ENCODE data around the gene ITGB1BP1.

ITGB1BP1 gene

GRCh38 chr2:9405636-9406035 lies 17.7 kb downstream of the ITGB1BP1 start:
- DNase-seq (ENCODE audit: low read depth in 1 of 2, low spot score in 1 of 2), result no peak
- Histone ChIP-seq H3K27ac (replicated peaks) (no peak overlapping the region), H3K27me3 (ENCODE audit: insufficient read depth, poor library complexity, severe bottlenecking) (no peaks in the 10 kb centered on the region), H3K4me3 (replicated peaks; ENCODE audit: insufficient read depth, low read length) (no peak overlapping the region)
- TF ChIP-seq GABPA (IDR thresholded peaks at IDR 0.05; ENCODE audit: low read depth) (no peak), SPI1 (IDR thresholded peaks at IDR 0.05; ENCODE audit: borderline replicate concordance, low read depth) (no peak), CTCF (IDR thresholded peaks at IDR 0.05; ENCODE audit: insufficient read depth, low read length) (no peak), POLR2AphosphoS5 (IDR thresholded peaks at IDR 0.05; ENCODE audit: low read depth) (no peak), REST (IDR thresholded peaks at IDR 0.05; ENCODE audit: insufficient replicate concordance, low read depth) (no peak)

- no peaks in the 10 kb centered on the region for H3K27me3 ChIP-seq (ENCODE audit: insufficient read depth, poor library complexity, severe bottlenecking)
- no peak for DNase-seq (ENCODE audit: low read depth in 1 of 2, low spot score in 1 of 2)
- H3K27ac ChIP-seq (replicated peaks), result no peak overlapping the region
- no peak overlapping the region for H3K4me3 ChIP-seq (replicated peaks; ENCODE audit: insufficient read depth, low read length)
- TF ChIP-seq REST (IDR thresholded peaks at IDR 0.05; ENCODE audit: insufficient replicate concordance, low read depth), result no peak
- no peak for TF ChIP-seq GABPA (IDR thresholded peaks at IDR 0.05; ENCODE audit: low read depth)
- no peak for TF ChIP-seq SPI1 (IDR thresholded peaks at IDR 0.05; ENCODE audit: borderline replicate concordance, low read depth)
- no peak for TF ChIP-seq CTCF (IDR thresholded peaks at IDR 0.05; ENCODE audit: insufficient read depth, low read length)
- no peak for TF ChIP-seq POLR2AphosphoS5 (IDR thresholded peaks at IDR 0.05; ENCODE audit: low read depth)
Observed at GRCh38 chr2:9404451-9404850, 18.9 kb downstream of the ITGB1BP1 start.

GRCh38 chr2:9403924-9404323 lies 19.4 kb downstream of the ITGB1BP1 start:
- DNase-seq (ENCODE audit: low read depth in 1 of 2, low spot score in 1 of 2), result no peak
- Histone ChIP-seq H3K27ac (replicated peaks) (no peak overlapping the region), H3K27me3 (ENCODE audit: insufficient read depth, poor library complexity, severe bottlenecking) (no peaks in the 10 kb centered on the region), H3K4me3 (replicated peaks; ENCODE audit: insufficient read depth, low read length) (no peak overlapping the region)
- TF ChIP-seq GABPA (IDR thresholded peaks at IDR 0.05; ENCODE audit: low read depth) (no peak), REST (IDR thresholded peaks at IDR 0.05; ENCODE audit: insufficient replicate concordance, low read depth) (no peak), SPI1 (IDR thresholded peaks at IDR 0.05; ENCODE audit: borderline replicate concordance, low read depth) (no peak), CTCF (IDR thresholded peaks at IDR 0.05; ENCODE audit: insufficient read depth, low read length) (no peak), POLR2AphosphoS5 (IDR thresholded peaks at IDR 0.05; ENCODE audit: low read depth) (no peak)

Data from HL-60 (cell line).